Activated naive CD8-positive, alpha-beta T cell treated with anti-CD3 and anti-CD28 coated beads, Interleukin-2, amount 50 U/mL, for 24 hours (primary cell): Measurements from ENCODE around the gene SYT1.
"Not testable (repeated sequence)": the region's sequence is repeated elsewhere in the genome, so short reads cannot be mapped to it uniquely, and the experiment has no call there.

Experiments used
- ATAC-seq: fragments of 150-1000 bp; cut with Tn5 transposase; one replicate; pipeline ENCODE4 v1.10.0; 2021
- DNase-seq: peaks from one replicate; pipeline ENCODE4 v3.0.0; 2021
- H3K27ac Mint-ChIP-seq: one replicate; pipeline ENCODE4 v1.8.0; 2021; ENCODE audit warnings: mild to moderate bottlenecking, mixed read lengths
- H3K27me3 Mint-ChIP-seq: one replicate; pipeline ENCODE4 v1.8.0; 2021; ENCODE audit warnings: mixed read lengths
- H3K36me3 Mint-ChIP-seq: one replicate; pipeline ENCODE4 v1.8.0; 2021; ENCODE audit warnings: low read depth, mixed read lengths
- H3K4me1 Mint-ChIP-seq: one replicate; pipeline ENCODE4 v1.8.0; 2021; ENCODE audit warnings: mixed read lengths
- H3K4me3 Mint-ChIP-seq: one replicate; pipeline ENCODE4 v1.8.0; 2021; ENCODE audit warnings: mild to moderate bottlenecking, moderate library complexity, mixed read lengths
- H3K9me3 Mint-ChIP-seq: one replicate; pipeline ENCODE4 v1.8.0; 2021; ENCODE audit warnings: mixed read lengths

SYT1 gene

DNA sequence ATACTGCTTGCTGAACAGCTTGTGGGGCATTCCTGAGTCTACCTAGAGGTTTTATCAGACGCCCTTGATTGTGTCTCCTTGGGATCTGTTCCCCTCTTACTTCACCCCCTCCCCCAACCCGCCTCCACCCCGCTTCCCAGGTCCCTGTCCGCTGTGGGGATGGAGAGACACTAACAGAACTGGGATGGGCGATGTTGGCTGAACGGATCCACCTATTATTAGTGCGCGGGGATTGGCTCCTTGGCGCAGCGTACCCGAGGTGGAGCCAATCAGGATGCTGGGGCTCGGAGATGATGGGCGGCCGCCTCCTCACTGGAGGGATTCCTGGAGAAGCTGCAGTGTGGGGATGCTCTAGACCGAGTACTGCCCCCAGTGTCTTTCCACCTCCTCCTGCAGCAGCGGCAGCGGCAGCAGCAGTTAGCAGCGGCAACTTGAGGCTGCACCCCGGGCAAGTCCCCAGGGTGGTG is at the start of gene SYT1:
Gene SYT1 (plus strand): TSS at position 372 of the 467 bp plus-strand sequence.
- no peak for DNase-seq
- Mint-ChIP-seq H3K27ac (no peak within 1 kb of the TSS), H3K36me3 (no peaks in the 10 kb centered on the region), H3K9me3 (peaks cover 2% of the 10 kb centered on the region), H3K4me3 (peak within 1 kb of the TSS; percentile 49), H3K27me3 (peaks cover 26% of the 10 kb centered on the region), H3K4me1 (peaks cover 2% of the 10 kb centered on the region)
- ATAC-seq: no peak

DNA sequence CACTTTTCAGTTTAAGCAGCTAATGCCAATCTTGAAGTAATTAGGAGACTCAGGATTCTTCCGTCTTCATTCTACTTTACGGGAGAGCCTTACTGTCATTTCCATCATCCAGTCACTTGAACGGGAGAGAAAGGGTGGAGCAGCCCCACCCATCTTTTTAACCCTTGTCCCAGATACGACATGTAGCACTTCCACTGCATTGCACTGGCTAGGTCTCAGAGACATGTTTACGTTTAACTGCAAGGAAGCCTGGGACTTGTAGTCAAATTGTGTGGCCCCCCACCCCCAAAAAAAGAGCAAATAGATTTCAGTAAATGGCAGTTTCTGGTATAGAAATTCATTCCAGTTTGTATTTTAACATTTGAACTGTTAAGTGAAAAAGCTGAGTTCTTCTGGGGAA is 46.1 kb upstream of the SYT1 start:
- H3K27me3 Mint-ChIP-seq: no peaks in the 10 kb centered on the region
- no peaks in the 10 kb centered on the region for H3K36me3 Mint-ChIP-seq
- DNase-seq (no peak), ATAC-seq (no peak)
- H3K9me3 Mint-ChIP-seq: no peaks in the 10 kb centered on the region
- H3K27ac Mint-ChIP-seq: no peak overlapping the region
- H3K4me3 Mint-ChIP-seq: no peak overlapping the region
- no peaks in the 10 kb centered on the region for H3K4me1 Mint-ChIP-seq

- H3K4me3 Mint-ChIP-seq: no peak overlapping the region
- no peaks in the 10 kb centered on the region for H3K27me3 Mint-ChIP-seq
- ATAC-seq: no peak
- H3K27ac Mint-ChIP-seq: no peak overlapping the region
- no peaks in the 10 kb centered on the region for H3K4me1 Mint-ChIP-seq
- no peak for DNase-seq
- no peaks in the 10 kb centered on the region for H3K9me3 Mint-ChIP-seq
- H3K36me3 Mint-ChIP-seq: no peaks in the 10 kb centered on the region
Measured at GRCh38 chr12:78820946-78821345, 43.6 kb upstream of the SYT1 start.

DNA sequence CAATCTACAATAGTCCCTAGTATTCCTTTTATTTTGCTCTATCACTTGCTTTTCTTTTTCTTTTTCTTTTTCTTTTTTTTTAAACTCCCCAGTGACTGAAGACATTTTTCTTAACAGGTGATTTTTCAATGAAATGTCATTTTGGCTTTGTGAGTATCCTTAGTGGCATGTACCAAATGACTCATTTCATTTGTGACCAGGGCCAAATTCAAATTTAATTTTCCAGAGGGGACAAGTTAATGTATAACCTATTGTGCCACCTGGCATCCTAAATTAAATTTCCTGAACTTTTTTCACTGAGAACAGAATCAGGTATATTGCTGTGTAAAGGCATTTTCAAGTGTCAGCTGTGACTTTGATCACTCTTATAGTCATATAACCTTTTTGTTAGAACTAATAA is 39.7 kb upstream of the SYT1 start:
- no peaks in the 10 kb centered on the region for H3K4me1 Mint-ChIP-seq
- H3K27ac Mint-ChIP-seq: no peak overlapping the region
- no peaks in the 10 kb centered on the region for H3K36me3 Mint-ChIP-seq
- H3K9me3 Mint-ChIP-seq: no peaks in the 10 kb centered on the region
- ATAC-seq: no peak
- no peak for DNase-seq
- no peaks in the 10 kb centered on the region for H3K27me3 Mint-ChIP-seq
- no peak overlapping the region for H3K4me3 Mint-ChIP-seq

DNA sequence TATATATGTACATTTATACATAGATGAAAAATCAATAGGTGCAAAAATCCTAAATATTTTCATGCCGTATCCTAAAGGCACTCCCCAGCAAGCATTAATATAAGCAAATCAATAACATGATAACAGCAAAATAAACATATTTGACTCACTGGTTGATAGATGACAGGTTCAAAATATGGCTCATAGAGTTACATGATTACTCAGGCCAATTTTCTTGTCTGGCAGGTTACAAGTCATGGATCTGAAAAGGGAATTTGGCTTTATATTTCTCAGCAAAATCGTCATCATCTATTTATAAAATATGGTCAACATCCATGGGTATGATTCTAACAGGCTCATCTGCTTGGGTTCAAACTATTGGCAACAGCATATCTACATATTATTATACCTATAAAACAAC is 34.9 kb upstream of the SYT1 start:
- Mint-ChIP-seq H3K4me3 (no peak overlapping the region), H3K27ac (no peak overlapping the region), H3K27me3 (no peaks in the 10 kb centered on the region), H3K4me1 (no peaks in the 10 kb centered on the region), H3K36me3 (no peaks in the 10 kb centered on the region), H3K9me3 (peaks cover 4% of the 10 kb centered on the region)
- ATAC-seq: no peak
- no peak for DNase-seq

- DNase-seq (no peak), ATAC-seq (no peak)
- H3K27me3 Mint-ChIP-seq: no peaks in the 10 kb centered on the region
- H3K4me1 Mint-ChIP-seq: no peaks in the 10 kb centered on the region
- H3K36me3 Mint-ChIP-seq: no peaks in the 10 kb centered on the region
- H3K9me3 Mint-ChIP-seq: peaks cover 4% of the 10 kb centered on the region
- H3K4me3 Mint-ChIP-seq: no peak overlapping the region
- no peak overlapping the region for H3K27ac Mint-ChIP-seq
Measured at GRCh38 chr12:78835493-78835892, 29.1 kb upstream of the SYT1 start.

- H3K4me1 Mint-ChIP-seq, H3K27me3 Mint-ChIP-seq, H3K27ac Mint-ChIP-seq, H3K4me3 Mint-ChIP-seq, H3K36me3 Mint-ChIP-seq, ATAC-seq, H3K9me3 Mint-ChIP-seq, DNase-seq: not testable (repeated sequence)
Measured at GRCh38 chr12:78840518-78841019, 24.0 kb upstream of the SYT1 start.

DNA sequence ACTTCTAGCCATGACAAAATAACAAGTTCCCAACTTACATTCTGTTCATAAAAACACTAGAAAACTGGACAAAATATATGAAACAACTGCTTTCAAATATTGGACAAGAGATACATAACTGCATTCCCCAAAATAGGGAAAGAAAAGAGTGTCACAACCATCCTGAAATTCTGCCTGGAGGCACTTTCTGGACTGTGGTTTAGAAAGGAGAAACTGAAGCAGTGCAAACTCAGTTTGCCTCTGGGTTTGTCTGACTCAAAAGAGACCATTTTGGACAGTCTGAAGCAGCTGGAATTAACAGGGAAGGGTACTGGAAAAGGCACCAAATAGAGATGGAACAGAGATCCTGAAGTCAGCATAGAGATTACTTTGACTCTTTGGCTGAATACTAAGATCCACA is 11.3 kb upstream of the SYT1 start:
- Mint-ChIP-seq H3K9me3 (peaks cover 19% of the 10 kb centered on the region), H3K4me1 (no peaks in the 10 kb centered on the region), H3K27ac (no peak overlapping the region), H3K27me3 (no peaks in the 10 kb centered on the region), H3K36me3 (no peaks in the 10 kb centered on the region), H3K4me3 (no peak overlapping the region)
- ATAC-seq (no peak), DNase-seq (no peak)

DNA sequence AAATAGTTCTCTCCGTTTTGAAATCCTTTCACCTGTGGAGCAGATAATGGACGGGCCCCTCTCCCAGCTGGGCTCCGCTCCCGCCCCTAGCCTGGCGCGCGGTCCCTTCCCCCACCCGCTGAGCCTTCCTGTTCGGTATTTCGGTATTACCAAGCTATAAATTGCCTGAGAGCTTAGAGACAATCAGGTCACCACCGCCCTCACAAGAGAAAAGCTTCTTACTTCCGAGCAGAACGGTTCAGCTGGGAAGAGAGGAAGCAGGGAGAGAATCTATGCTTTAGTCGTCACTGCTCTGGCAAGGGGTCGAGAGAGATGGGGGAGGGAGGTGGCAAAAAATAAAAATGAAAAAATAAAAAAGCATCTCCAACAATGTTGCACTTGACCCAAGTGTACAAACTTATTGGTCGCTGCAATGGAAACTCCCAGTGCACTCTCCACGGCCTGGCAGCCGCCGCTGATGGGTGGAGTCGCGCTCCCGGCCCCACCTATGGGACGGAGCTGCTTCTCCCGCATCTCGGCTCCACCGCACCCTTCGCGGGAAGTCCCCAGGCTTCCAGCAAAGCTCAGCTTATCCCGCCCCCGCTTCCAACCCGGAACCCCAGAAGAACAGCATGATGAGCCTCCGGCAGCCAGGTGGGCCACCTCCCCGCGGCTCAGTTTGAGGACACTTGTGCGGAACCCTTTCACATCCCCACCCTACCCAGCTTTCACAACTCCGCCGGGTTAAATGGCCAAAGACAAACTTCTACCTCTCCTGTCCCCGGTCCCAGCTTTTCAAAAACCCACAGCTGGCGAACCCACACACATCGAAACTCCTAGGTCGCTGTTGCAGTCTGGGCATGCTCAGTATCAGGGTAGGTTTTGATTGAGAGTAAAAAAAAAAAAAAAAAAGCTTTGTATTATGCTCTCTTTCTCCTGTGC is 832 bp upstream of the SYT1 start:
- peaks cover 26% of the 10 kb centered on the region for H3K27me3 Mint-ChIP-seq
- H3K9me3 Mint-ChIP-seq: peaks cover 6% of the 10 kb centered on the region
- peaks cover 2% of the 10 kb centered on the region for H3K4me1 Mint-ChIP-seq
- peak overlapping the region; percentile 49 for H3K4me3 Mint-ChIP-seq
- no peak overlapping the region for H3K27ac Mint-ChIP-seq
- peak; percentile 4 for DNase-seq
- no peaks in the 10 kb centered on the region for H3K36me3 Mint-ChIP-seq
- ATAC-seq: no peak

GRCh38 chr12:78864870-78865463 is 393 bp downstream of the SYT1 start:
- Mint-ChIP-seq H3K9me3 (no peaks in the 10 kb centered on the region), H3K27ac (no peak overlapping the region), H3K4me3 (no peak overlapping the region), H3K4me1 (peaks cover 2% of the 10 kb centered on the region), H3K36me3 (no peaks in the 10 kb centered on the region), H3K27me3 (peaks cover 26% of the 10 kb centered on the region)
- ATAC-seq (no peak), DNase-seq (no peak)

GRCh38 chr12:78865516-78865915 is 942 bp downstream of the SYT1 start:
- DNase-seq: no peak
- no peaks in the 10 kb centered on the region for H3K36me3 Mint-ChIP-seq
- H3K27me3 Mint-ChIP-seq: peaks cover 26% of the 10 kb centered on the region
- no peak for ATAC-seq
- H3K4me3 Mint-ChIP-seq: no peak overlapping the region
- H3K9me3 Mint-ChIP-seq: no peaks in the 10 kb centered on the region
- H3K27ac Mint-ChIP-seq: no peak overlapping the region
- H3K4me1 Mint-ChIP-seq: peaks cover 2% of the 10 kb centered on the region

GRCh38 chr12:78866518-78866917 is 1.9 kb downstream of the SYT1 start:
- H3K9me3 Mint-ChIP-seq: no peaks in the 10 kb centered on the region
- DNase-seq (no peak), ATAC-seq (no peak)
- peaks cover 2% of the 10 kb centered on the region for H3K4me1 Mint-ChIP-seq
- no peaks in the 10 kb centered on the region for H3K36me3 Mint-ChIP-seq
- H3K27ac Mint-ChIP-seq: no peak overlapping the region
- peaks cover 26% of the 10 kb centered on the region for H3K27me3 Mint-ChIP-seq
- H3K4me3 Mint-ChIP-seq: no peak overlapping the region

GRCh38 chr12:78870539-78870938 is 6.0 kb downstream of the SYT1 start:
- ATAC-seq: no peak
- Mint-ChIP-seq H3K4me1 (no peaks in the 10 kb centered on the region), H3K27me3 (peaks cover 2% of the 10 kb centered on the region), H3K27ac (no peak overlapping the region), H3K36me3 (no peaks in the 10 kb centered on the region), H3K9me3 (no peaks in the 10 kb centered on the region), H3K4me3 (no peak overlapping the region)
- no peak for DNase-seq

DNA sequence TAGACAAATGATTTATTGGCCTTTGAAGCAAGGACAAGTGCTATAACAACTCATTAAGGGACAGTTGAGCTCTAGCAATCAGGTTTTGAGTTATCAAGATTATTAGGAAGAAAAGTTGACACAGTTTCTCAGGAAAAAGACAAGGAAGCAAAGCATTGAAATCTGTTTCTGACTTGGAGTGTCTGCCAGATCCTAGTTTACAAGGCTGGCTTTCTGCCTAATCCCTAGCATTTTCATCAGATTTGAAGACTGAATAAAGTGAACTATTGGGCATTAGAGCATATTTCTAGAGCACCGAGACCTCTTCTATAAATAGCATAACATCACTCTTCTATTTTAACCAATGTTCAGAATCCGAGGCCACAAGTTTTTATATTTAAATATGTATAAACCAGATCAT is 7.0 kb downstream of the SYT1 start:
- H3K36me3 Mint-ChIP-seq: no peaks in the 10 kb centered on the region
- H3K27ac Mint-ChIP-seq: no peak overlapping the region
- peaks cover under 1% of the 10 kb centered on the region for H3K27me3 Mint-ChIP-seq
- H3K4me1 Mint-ChIP-seq: no peaks in the 10 kb centered on the region
- no peaks in the 10 kb centered on the region for H3K9me3 Mint-ChIP-seq
- DNase-seq (no peak), ATAC-seq (no peak)
- no peak overlapping the region for H3K4me3 Mint-ChIP-seq

- Mint-ChIP-seq H3K9me3 (peaks cover 4% of the 10 kb centered on the region), H3K27me3 (no peaks in the 10 kb centered on the region), H3K4me3 (no peak overlapping the region), H3K4me1 (no peaks in the 10 kb centered on the region), H3K27ac (no peak overlapping the region), H3K36me3 (no peaks in the 10 kb centered on the region)
- ATAC-seq (no peak), DNase-seq (no peak)
Measured at GRCh38 chr12:78878459-78878858, 13.9 kb downstream of the SYT1 start.
